ENCODE data around the gene FXR1.

GRCh38 chr3:180959691-180960090 is 47.2 kb downstream of the FXR1 start:
- TF ChIP-seq EGR1 (IDR thresholded peaks at IDR 0.05; ENCODE audit: borderline replicate concordance in 1 of 2, low read depth in 2 of 2, low read length in 2 of 2) (no peak), POLR2A (IDR thresholded peaks at IDR 0.05; ENCODE audit: low read depth, low read length) (no peak), RFX5 (IDR thresholded peaks at IDR 0.05; ENCODE audit: low read depth, low read length) (no peak), ZNF384 (IDR thresholded peaks at IDR 0.05; ENCODE audit: borderline replicate concordance, low read depth, low read length) (no peak), REST (IDR thresholded peaks at IDR 0.05; ENCODE audit: low read depth, low read length) (no peak), ZNF592 (IDR thresholded peaks at IDR 0.05) (no peak), CREM (IDR thresholded peaks at IDR 0.05; ENCODE audit: low read depth) (no peak)
